Body of pancreas (tissue), 4 donors: ENCODE measurements around the gene C2orf49.

Source experiments
- CTCF ChIP-seq, 7 experiments: fragments of 450-650 bp in 4 of 7; fragments of 200-600 bp in 3 of 7; sonication (generic) in 3 of 7; IDR thresholded peaks; one replicate each; pipeline ENCODE4 v1.5.1; 2016 to 2019; ENCODE audit warnings: antibody characterized with exemption in 7 of 7
- POLR2A ChIP-seq, 3 donors: fragments of 450-650 bp; IDR thresholded peaks; one replicate each; pipeline ENCODE4 v1.6.1; 2016; ENCODE audit warnings: antibody characterized with exemption in 3 of 3, mild to moderate bottlenecking in 2 of 3

GRCh38 chr2:105357122-105357521 lies 19.8 kb downstream of the C2orf49 start:
- TF ChIP-seq CTCF (IDR thresholded peaks at IDR 0.05), result no peak
- no peak for TF ChIP-seq POLR2A (IDR thresholded peaks at IDR 0.05)
